Measurements from ENCODE around the gene SCYL2.
"Not testable (repeated sequence)": the region's sequence is repeated elsewhere in the genome, so short reads cannot be mapped to it uniquely, and the experiment has no call there.

SCYL2 gene

DNA sequence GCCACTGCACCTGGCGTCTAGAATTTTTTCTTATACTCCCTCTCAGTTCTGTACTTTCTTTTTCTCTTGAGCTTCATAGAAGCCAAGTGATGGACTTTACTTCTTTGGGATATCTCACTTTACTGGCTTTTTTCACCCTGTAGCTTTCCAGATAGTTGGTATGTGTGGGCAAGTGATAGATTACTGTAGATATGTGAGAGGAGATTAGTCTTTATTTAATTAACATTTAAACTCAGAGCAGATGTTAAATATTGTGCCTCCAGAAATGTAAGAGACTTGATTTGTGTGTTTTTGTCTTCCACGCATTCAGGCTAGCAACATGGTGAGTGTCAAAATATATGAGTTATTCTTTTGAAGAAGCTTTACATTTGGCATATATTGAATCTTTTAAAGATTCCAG lies 50.4 kb downstream of the SCYL2 start:
- WGBS (ENCODE audit: insufficient coverage, insufficient read length), result no CpG with 5 or more reads among the region's 2 CpGs
- Histone ChIP-seq H3K27me3 (ENCODE audit: control insufficient read depth, insufficient read depth, low read length) (no peaks in the 10 kb centered on the region), H3K9me3 (ENCODE audit: control insufficient read depth, insufficient read depth, low read length) (no peaks in the 10 kb centered on the region), H3K27ac (ENCODE audit: low read length) (no peak overlapping the region), H3K4me1 (ENCODE audit: control insufficient read depth, insufficient read depth, low read length) (no peaks in the 10 kb centered on the region), H3K36me3 (ENCODE audit: control insufficient read depth, insufficient read depth, low read length) (no peaks in the 10 kb centered on the region; the same call in 1 of the 2 replicates), H3K4me3 (ENCODE audit: low read length) (no peak overlapping the region)
- DNase-seq (ENCODE audit: low read depth, low spot score), result no peak

GRCh38 chr12:100324498-100324897 lies 57.5 kb downstream of the SCYL2 start:
- Histone ChIP-seq H3K4me3 (ENCODE audit: low read length) (no peak overlapping the region), H3K9me3 (ENCODE audit: control insufficient read depth, insufficient read depth, low read length) (no peaks in the 10 kb centered on the region), H3K27ac (ENCODE audit: low read length) (no peak overlapping the region), H3K27me3 (ENCODE audit: control insufficient read depth, insufficient read depth, low read length) (no peaks in the 10 kb centered on the region), H3K36me3 (ENCODE audit: control insufficient read depth, insufficient read depth, low read length) (no peaks in the 10 kb centered on the region; the same call in 1 of the 2 replicates), H3K4me1 (ENCODE audit: control insufficient read depth, insufficient read depth, low read length) (no peaks in the 10 kb centered on the region)
- no peak for DNase-seq (ENCODE audit: low read depth, low spot score)

GRCh38 chr12:100326208-100326607 lies 59.2 kb downstream of the SCYL2 start:
- Histone ChIP-seq H3K4me1 (ENCODE audit: control insufficient read depth, insufficient read depth, low read length) (no peaks in the 10 kb centered on the region), H3K4me3 (ENCODE audit: low read length) (no peak overlapping the region), H3K36me3 (ENCODE audit: control insufficient read depth, insufficient read depth, low read length) (peaks cover 4% of the 10 kb centered on the region; the same call in 1 of the 2 replicates), H3K27me3 (ENCODE audit: control insufficient read depth, insufficient read depth, low read length) (no peaks in the 10 kb centered on the region), H3K9me3 (ENCODE audit: control insufficient read depth, insufficient read depth, low read length) (no peaks in the 10 kb centered on the region), H3K27ac (ENCODE audit: low read length) (no peak overlapping the region)
- no peak for DNase-seq (ENCODE audit: low read depth, low spot score)

DNA sequence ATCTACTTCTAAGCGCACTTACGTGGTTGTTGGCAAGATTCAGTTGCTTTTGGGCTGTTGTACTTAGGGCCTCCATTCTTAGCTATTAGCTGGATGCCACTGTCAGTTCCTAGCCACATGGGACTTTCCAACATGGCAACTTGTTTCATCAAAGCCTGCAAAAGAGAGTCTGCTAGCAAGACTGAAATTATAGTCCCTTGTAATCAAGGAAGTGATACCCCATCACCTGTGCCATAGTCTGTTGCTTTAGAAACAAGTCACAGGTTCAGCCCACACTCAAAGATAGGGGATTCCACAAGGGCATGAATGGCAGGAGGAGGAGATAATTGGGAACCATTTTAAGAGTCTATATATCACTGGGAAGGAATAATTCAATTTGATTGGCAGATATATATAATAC lies 62.8 kb downstream of the SCYL2 start:
- no CpG with 5 or more reads among the region's 2 CpGs for WGBS (ENCODE audit: insufficient coverage, insufficient read length)
- Histone ChIP-seq H3K9me3 (ENCODE audit: control insufficient read depth, insufficient read depth, low read length) (no peaks in the 10 kb centered on the region), H3K27ac (ENCODE audit: low read length) (no peak overlapping the region), H3K36me3 (ENCODE audit: control insufficient read depth, insufficient read depth, low read length) (peaks cover 4% of the 10 kb centered on the region; the same call in 1 of the 2 replicates), H3K4me3 (ENCODE audit: low read length) (no peak overlapping the region), H3K27me3 (ENCODE audit: control insufficient read depth, insufficient read depth, low read length) (no peaks in the 10 kb centered on the region), H3K4me1 (ENCODE audit: control insufficient read depth, insufficient read depth, low read length) (no peaks in the 10 kb centered on the region)
- no peak for DNase-seq (ENCODE audit: low read depth, low spot score)

DNA sequence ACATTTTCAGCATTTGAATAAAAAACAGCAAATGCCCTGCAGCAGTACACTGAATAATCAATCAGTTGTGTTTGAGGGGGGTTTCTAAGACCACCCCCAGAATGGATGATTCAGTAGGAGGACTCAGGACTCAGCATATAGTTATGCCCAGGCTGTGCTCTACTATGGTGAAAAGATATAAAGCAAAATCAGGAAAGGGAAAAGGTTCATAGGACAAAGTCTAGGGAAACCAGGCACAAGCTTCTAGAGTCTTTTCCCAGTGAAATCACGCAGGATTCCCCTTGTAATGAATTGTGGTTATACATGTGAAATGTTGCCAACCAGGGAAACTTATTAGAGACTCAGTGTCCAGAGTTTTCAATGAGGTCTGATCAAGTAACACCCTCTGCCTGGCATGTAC lies 64.9 kb downstream of the SCYL2 start:
- no CpG with 5 or more reads among the region's 1 CpG for WGBS (ENCODE audit: insufficient coverage, insufficient read length)
- H3K4me1 ChIP-seq (ENCODE audit: control insufficient read depth, insufficient read depth, low read length), result no peaks in the 10 kb centered on the region
- no peak overlapping the region for H3K4me3 ChIP-seq (ENCODE audit: low read length)
- no peak overlapping the region for H3K27ac ChIP-seq (ENCODE audit: low read length)
- H3K9me3 ChIP-seq (ENCODE audit: control insufficient read depth, insufficient read depth, low read length), result no peaks in the 10 kb centered on the region
- H3K36me3 ChIP-seq (ENCODE audit: control insufficient read depth, insufficient read depth, low read length), result peaks cover 4% of the 10 kb centered on the region; the same call in 1 of the 2 replicates
- no peaks in the 10 kb centered on the region for H3K27me3 ChIP-seq (ENCODE audit: control insufficient read depth, insufficient read depth, low read length)
- no peak for DNase-seq (ENCODE audit: low read depth, low spot score)

DNA sequence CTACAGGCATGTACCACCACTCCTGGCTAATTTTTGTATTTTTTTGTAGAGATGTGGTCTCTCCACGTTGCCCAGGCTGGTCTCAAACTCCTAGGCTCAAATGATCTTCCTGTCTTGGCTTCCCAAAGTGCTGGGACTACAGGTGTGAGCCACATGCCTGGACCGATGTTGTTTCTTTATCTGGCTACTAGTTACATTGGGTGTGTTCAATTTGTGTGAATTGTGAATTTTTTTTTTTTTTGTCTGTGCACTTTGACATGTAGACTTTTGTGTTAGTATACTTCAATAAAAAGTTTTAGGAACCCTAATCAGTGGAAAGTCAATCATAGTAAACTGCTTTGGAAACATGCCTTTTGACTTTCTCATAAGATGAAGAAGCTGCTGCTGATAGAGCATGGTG lies 65.9 kb downstream of the SCYL2 start:
- no peak overlapping the region for H3K27ac ChIP-seq (ENCODE audit: low read length)
- no CpG with 5 or more reads among the region's 2 CpGs for WGBS (ENCODE audit: insufficient coverage, insufficient read length)
- H3K9me3 ChIP-seq (ENCODE audit: control insufficient read depth, insufficient read depth, low read length), result no peaks in the 10 kb centered on the region
- H3K27me3 ChIP-seq (ENCODE audit: control insufficient read depth, insufficient read depth, low read length), result no peaks in the 10 kb centered on the region
- no peak overlapping the region for H3K4me3 ChIP-seq (ENCODE audit: low read length)
- no peaks in the 10 kb centered on the region for H3K4me1 ChIP-seq (ENCODE audit: control insufficient read depth, insufficient read depth, low read length)
- peaks cover 4% of the 10 kb centered on the region; the same call in 1 of the 2 replicates for H3K36me3 ChIP-seq (ENCODE audit: control insufficient read depth, insufficient read depth, low read length)
- DNase-seq (ENCODE audit: low read depth, low spot score), result no peak

DNA sequence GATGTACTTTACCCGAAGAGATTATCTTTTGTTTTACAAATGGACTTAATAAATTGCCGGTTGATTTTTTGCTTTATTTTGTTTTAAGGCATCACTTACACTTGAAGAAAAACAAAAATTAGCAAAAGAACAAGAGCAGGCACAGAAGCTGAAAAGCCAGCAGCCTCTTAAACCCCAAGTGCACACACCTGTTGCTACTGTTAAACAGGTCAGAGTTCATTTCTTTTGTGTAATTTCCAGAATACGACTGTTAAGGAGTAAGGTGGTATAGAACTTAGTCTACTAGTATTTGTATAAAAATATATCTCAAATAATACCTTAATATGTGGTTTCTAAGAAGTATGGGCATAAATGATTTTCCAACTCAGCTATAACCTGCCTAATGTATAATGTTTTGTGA lies 70.3 kb downstream of the SCYL2 start:
- Histone ChIP-seq H3K36me3 (ENCODE audit: control insufficient read depth, insufficient read depth, low read length) (no peaks in the 10 kb centered on the region; the same call in 1 of the 2 replicates), H3K4me1 (ENCODE audit: control insufficient read depth, insufficient read depth, low read length) (no peaks in the 10 kb centered on the region)
- no CpG with 5 or more reads among the region's 3 CpGs for WGBS (ENCODE audit: insufficient coverage, insufficient read length)

GRCh38 chr12:100337727-100338126 lies 70.8 kb downstream of the SCYL2 start:
- DNase-seq (ENCODE audit: low read depth, low spot score), result no peak
- no peaks in the 10 kb centered on the region for H3K36me3 ChIP-seq (ENCODE audit: control insufficient read depth, insufficient read depth, low read length)
- no peak overlapping the region for H3K4me3 ChIP-seq (ENCODE audit: low read length)
- no peaks in the 10 kb centered on the region for H3K9me3 ChIP-seq (ENCODE audit: control insufficient read depth, insufficient read depth, low read length)
- no peaks in the 10 kb centered on the region for H3K4me1 ChIP-seq (ENCODE audit: control insufficient read depth, insufficient read depth, low read length)
- no peak overlapping the region for H3K27ac ChIP-seq (ENCODE audit: low read length)
- H3K27me3 ChIP-seq (ENCODE audit: control insufficient read depth, insufficient read depth, low read length), result no peaks in the 10 kb centered on the region

More for the DNA sequence above, 70.3 kb downstream of the SCYL2 start:
- no peak overlapping the region for H3K27ac ChIP-seq (ENCODE audit: low read length)
- H3K4me3 ChIP-seq (ENCODE audit: low read length), result no peak overlapping the region
- no peaks in the 10 kb centered on the region for H3K27me3 ChIP-seq (ENCODE audit: control insufficient read depth, insufficient read depth, low read length)
- DNase-seq (ENCODE audit: low read depth, low spot score), result no peak
- no peaks in the 10 kb centered on the region for H3K9me3 ChIP-seq (ENCODE audit: control insufficient read depth, insufficient read depth, low read length)

- Histone ChIP-seq H3K4me1 (ENCODE audit: control insufficient read depth, insufficient read depth, low read length) (no peaks in the 10 kb centered on the region), H3K27ac (ENCODE audit: low read length) (no peak overlapping the region), H3K36me3 (ENCODE audit: control insufficient read depth, insufficient read depth, low read length) (no peaks in the 10 kb centered on the region), H3K9me3 (ENCODE audit: control insufficient read depth, insufficient read depth, low read length) (no peaks in the 10 kb centered on the region), H3K4me3 (ENCODE audit: low read length) (no peak overlapping the region), H3K27me3 (ENCODE audit: control insufficient read depth, insufficient read depth, low read length) (no peaks in the 10 kb centered on the region)
- no peak for DNase-seq (ENCODE audit: low read depth, low spot score)
Measured at GRCh38 chr12:100339071-100339470, 72.1 kb downstream of the SCYL2 start.

- H3K4me3 ChIP-seq (ENCODE audit: low read length); DNase-seq (ENCODE audit: low read depth, low spot score); H3K36me3 ChIP-seq (ENCODE audit: control insufficient read depth, insufficient read depth, low read length); H3K4me1 ChIP-seq (ENCODE audit: control insufficient read depth, insufficient read depth, low read length); H3K9me3 ChIP-seq (ENCODE audit: control insufficient read depth, insufficient read depth, low read length); H3K27me3 ChIP-seq (ENCODE audit: control insufficient read depth, insufficient read depth, low read length); H3K27ac ChIP-seq (ENCODE audit: low read length): not testable (repeated sequence)
- no CpG with 5 or more reads among the region's 2 CpGs for WGBS (ENCODE audit: insufficient coverage, insufficient read length)
Measured at GRCh38 chr12:100342897-100343296, 75.9 kb downstream of the SCYL2 start.

DNA sequence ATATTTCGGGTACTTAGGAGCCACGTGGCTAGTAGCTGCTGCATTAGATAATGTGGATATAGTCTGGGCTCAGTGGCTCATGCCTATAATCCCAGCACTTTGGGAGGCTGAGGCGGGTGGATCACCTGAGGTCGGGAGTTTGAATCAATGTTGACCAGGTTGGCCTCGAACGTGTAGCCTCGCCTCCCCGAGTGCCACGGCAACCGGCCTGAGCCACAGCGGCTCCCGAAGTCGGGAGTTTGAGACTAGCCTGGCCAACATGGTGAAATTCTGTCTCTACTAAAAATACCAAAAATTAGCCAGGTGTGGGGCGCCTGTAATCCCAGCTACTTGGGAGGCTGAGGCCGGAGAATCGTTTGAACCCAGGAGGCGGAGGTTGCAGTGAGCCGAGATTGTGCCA lies 77.4 kb downstream of the SCYL2 start:
- not testable (repeated sequence) for H3K36me3 ChIP-seq (ENCODE audit: control insufficient read depth, insufficient read depth, low read length); H3K27ac ChIP-seq (ENCODE audit: low read length); H3K27me3 ChIP-seq (ENCODE audit: control insufficient read depth, insufficient read depth, low read length); DNase-seq (ENCODE audit: low read depth, low spot score); H3K9me3 ChIP-seq (ENCODE audit: control insufficient read depth, insufficient read depth, low read length); H3K4me3 ChIP-seq (ENCODE audit: low read length); H3K4me1 ChIP-seq (ENCODE audit: control insufficient read depth, insufficient read depth, low read length)
- no CpG with 5 or more reads among the region's 18 CpGs for WGBS (ENCODE audit: insufficient coverage, insufficient read length)
